HEK293T (cell line): ENCODE measurements around the gene AHNAK.

Experiments
- BHLHE40 ChIP-seq: fragments of 450-650 bp; IDR thresholded peaks from 2 replicates; pipeline ENCODE4 v1.6.1; 2016; ENCODE audit warnings: mild to moderate bottlenecking, moderate library complexity, borderline replicate concordance
- CTBP1 ChIP-seq: fragments of 450-650 bp; IDR thresholded peaks from 2 replicates; pipeline ENCODE4 v1.6.1; 2016; ENCODE audit warnings: borderline replicate concordance
- ELF4 ChIP-seq: fragments of 450-650 bp; IDR thresholded peaks from 2 replicates; pipeline ENCODE4 v1.6.1; 2017; ENCODE audit warnings: antibody characterized with exemption
- FOXA1 ChIP-seq: fragments of 450-650 bp; IDR thresholded peaks from 2 replicates; pipeline ENCODE4 v1.6.1; 2016; ENCODE audit warnings: mild to moderate bottlenecking
- SP1 ChIP-seq: fragments of 450-650 bp; IDR thresholded peaks from 2 replicates; pipeline ENCODE4 v1.6.1; 2017
- TARDBP ChIP-seq: fragments of 450-650 bp; IDR thresholded peaks from 2 replicates; pipeline ENCODE4 v1.6.1; 2016
- ZNF384 ChIP-seq: fragments of 450-650 bp; IDR thresholded peaks from 2 replicates; pipeline ENCODE4 v1.6.1; 2016
- TF ChIP-seq, protein P1 (sequence below): fragments of 450-650 bp; IDR thresholded peaks from 2 replicates; pipeline ENCODE4 v1.6.1; 2016

DNA sequence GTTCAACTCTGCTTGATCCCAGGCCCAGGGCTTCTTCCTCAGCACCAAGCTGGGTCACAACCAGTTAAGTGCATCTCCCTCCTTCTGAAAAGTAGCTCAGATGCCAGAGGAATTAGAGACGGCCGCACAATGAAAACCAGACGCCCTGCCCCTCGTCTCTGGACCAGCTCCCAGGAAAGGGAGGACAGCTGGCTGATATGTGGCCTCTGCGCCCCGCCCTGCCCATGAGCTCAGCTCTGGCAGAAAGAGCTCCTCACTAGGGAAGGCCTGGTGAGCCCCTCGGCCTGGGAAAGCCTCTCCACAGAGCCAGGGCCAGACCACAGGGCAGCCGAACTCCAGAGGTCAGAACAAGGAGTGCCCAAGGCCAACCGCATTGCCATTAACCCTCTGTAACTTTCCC, 145.8 kb downstream of the AHNAK start:
- TF ChIP-seq FOXA1 (no peak), ELF4 (no peak), ZNF384 (no peak), CTBP1 (no peak), BHLHE40 (no peak), SP1 (no peak), TARDBP (no peak)
- TF ChIP-seq, protein P1, sequence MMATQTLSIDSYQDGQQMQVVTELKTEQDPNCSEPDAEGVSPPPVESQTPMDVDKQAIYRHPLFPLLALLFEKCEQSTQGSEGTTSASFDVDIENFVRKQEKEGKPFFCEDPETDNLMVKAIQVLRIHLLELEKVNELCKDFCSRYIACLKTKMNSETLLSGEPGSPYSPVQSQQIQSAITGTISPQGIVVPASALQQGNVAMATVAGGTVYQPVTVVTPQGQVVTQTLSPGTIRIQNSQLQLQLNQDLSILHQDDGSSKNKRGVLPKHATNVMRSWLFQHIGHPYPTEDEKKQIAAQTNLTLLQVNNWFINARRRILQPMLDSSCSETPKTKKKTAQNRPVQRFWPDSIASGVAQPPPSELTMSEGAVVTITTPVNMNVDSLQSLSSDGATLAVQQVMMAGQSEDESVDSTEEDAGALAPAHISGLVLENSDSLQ, result no peak
